Central memory CD8-positive, alpha-beta T cell (primary cell): Measurements from ENCODE around the gene PGLYRP2.
A peak's percentile ranks its signal among the peaks of the same experiment; 100 is the strongest.

ENCODE experiments used
- ATAC-seq: fragments of 150-1000 bp; cut with Tn5 transposase; replicated peaks from 2 replicates; pipeline ENCODE4 v1.10.0; 2022; ENCODE audit warnings: mild to moderate bottlenecking, moderate FRiP score, moderate number of reproducible peaks; ENCODE audit not compliant: poor library complexity, severe bottlenecking; ENCODE audit errors: extremely low read depth
- DNase-seq, 2 donors: peaks; one replicate each; pipeline ENCODE4 v3.0.0; 2021; ENCODE audit warnings: low spot score in 2 of 2
- H3K27ac Mint-ChIP-seq: one replicate; pipeline ENCODE4 v1.8.0; 2022; ENCODE audit warnings: low read depth, mild to moderate bottlenecking, moderate library complexity, mixed read lengths
- H3K27me3 Mint-ChIP-seq: one replicate; pipeline ENCODE4 v1.8.0; 2022; ENCODE audit warnings: mixed read lengths
- H3K36me3 Mint-ChIP-seq: one replicate; pipeline ENCODE4 v1.8.0; 2022; ENCODE audit warnings: mild to moderate bottlenecking, moderate library complexity, mixed read lengths; ENCODE audit not compliant: insufficient read depth
- H3K4me1 Mint-ChIP-seq: one replicate; pipeline ENCODE4 v1.8.0; 2022; ENCODE audit warnings: mixed read lengths
- H3K4me3 Mint-ChIP-seq: one replicate; pipeline ENCODE4 v1.8.0; 2022; ENCODE audit warnings: mild to moderate bottlenecking, moderate library complexity, mixed read lengths
- H3K9me3 Mint-ChIP-seq: one replicate; pipeline ENCODE4 v1.8.0; 2022; ENCODE audit warnings: mixed read lengths

PGLYRP2 gene

DNA sequence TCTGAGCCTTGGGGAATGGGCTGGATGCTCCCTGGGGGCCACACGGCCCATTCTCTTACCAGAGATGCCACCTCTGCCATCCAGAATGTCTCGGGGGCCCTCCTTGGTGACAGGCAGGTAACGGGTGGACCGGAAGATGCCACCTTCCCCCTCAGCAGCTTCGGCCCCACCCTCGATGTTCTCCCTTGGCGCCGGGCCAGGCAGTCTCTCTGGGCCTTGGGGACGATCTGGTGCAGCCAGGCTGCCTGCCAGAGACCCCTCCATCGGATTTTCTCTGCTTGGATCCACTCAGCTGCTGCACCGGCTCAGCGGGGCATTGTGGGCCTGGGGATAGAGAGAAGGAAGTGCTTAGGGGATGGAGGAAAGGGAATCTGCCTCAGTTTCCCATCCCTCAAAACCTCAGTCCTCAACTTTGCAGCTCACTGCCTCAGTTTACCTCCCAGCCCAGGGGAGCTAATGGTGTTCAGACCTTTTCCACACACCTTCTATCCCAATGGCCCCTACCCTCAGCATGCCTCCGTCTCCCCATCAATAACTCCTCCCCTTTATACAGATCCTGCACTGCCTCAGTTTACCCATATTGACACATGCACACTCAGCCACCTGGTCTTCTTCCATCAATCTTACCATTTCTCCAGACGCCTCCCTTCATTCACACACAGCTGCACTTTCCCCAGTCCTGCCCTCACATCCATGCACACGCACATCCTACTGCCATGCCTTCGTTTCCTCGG is 31.1 kb downstream of the PGLYRP2 start:
- H3K4me3 Mint-ChIP-seq: peak overlapping the region; percentile 72
- no peak for ATAC-seq

GRCh38 chr19:15447057-15447456 is 32.2 kb downstream of the PGLYRP2 start:
- ATAC-seq: no peak
- H3K36me3 Mint-ChIP-seq: peaks cover 15% of the 10 kb centered on the region
- H3K27me3 Mint-ChIP-seq: no peaks in the 10 kb centered on the region
- no peaks in the 10 kb centered on the region for H3K9me3 Mint-ChIP-seq
- no peak for DNase-seq
- no peak overlapping the region for H3K27ac Mint-ChIP-seq
- no peak overlapping the region for H3K4me3 Mint-ChIP-seq
- peaks cover 27% of the 10 kb centered on the region for H3K4me1 Mint-ChIP-seq

More for the DNA sequence above, 31.1 kb downstream of the PGLYRP2 start:
- H3K9me3 Mint-ChIP-seq: no peaks in the 10 kb centered on the region
- no peaks in the 10 kb centered on the region for H3K27me3 Mint-ChIP-seq
- no peak for DNase-seq
- H3K4me1 Mint-ChIP-seq: peaks cover 25% of the 10 kb centered on the region
- peak overlapping the region; percentile 5 for H3K27ac Mint-ChIP-seq
- peaks cover 20% of the 10 kb centered on the region for H3K36me3 Mint-ChIP-seq

DNA sequence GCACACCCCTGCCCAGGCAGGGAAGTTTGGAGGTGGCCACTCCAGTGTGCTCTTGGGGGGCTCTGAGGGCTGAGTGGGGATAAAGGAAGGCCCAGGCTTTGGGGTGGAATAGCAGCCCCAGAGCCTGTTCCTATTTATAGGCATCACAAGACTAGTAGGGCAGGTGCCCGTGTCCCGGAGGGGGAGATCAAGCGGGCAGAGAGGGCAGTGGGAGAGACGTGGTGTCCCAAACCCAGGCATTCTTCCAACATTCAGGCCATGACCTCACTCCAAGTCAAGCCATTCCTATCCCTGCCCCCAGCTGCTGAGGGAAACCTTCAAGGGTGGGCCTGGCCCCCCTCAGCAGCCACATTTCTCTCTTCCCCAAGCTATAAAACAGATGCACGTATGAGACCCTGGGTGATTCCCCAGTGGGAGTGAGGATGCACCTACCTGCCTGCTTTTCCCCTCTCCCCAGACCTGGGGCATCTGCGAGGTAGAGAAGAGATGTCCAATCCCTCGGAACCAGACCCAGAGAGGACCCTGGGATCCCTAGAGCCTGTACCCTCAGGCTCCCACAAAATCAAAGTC is 33.4 kb downstream of the PGLYRP2 start:
- Mint-ChIP-seq H3K9me3 (no peaks in the 10 kb centered on the region), H3K4me3 (no peak overlapping the region), H3K27ac (no peak overlapping the region), H3K36me3 (peaks cover 7% of the 10 kb centered on the region), H3K27me3 (no peaks in the 10 kb centered on the region), H3K4me1 (peaks cover 22% of the 10 kb centered on the region)
- DNase-seq (no peak), ATAC-seq (no peak)

GRCh38 chr19:15445227-15445605 is 34.1 kb downstream of the PGLYRP2 start:
- ATAC-seq (no peak), DNase-seq (no peak)
- Mint-ChIP-seq H3K36me3 (peaks cover 2% of the 10 kb centered on the region), H3K27me3 (no peaks in the 10 kb centered on the region), H3K4me3 (no peak overlapping the region), H3K27ac (no peak overlapping the region), H3K4me1 (peaks cover 16% of the 10 kb centered on the region), H3K9me3 (no peaks in the 10 kb centered on the region)

- no peak for ATAC-seq
- no peak for DNase-seq
- Mint-ChIP-seq H3K4me3 (no peak overlapping the region), H3K27ac (no peak overlapping the region), H3K27me3 (no peaks in the 10 kb centered on the region), H3K9me3 (no peaks in the 10 kb centered on the region), H3K36me3 (peaks cover 2% of the 10 kb centered on the region), H3K4me1 (peaks cover 13% of the 10 kb centered on the region)
Measured at GRCh38 chr19:15444505-15445226, 34.6 kb downstream of the PGLYRP2 start.

- H3K4me3 Mint-ChIP-seq: no peak overlapping the region
- no peak overlapping the region for H3K27ac Mint-ChIP-seq
- ATAC-seq: no peak
- DNase-seq: no peak
- peaks cover 2% of the 10 kb centered on the region for H3K36me3 Mint-ChIP-seq
- H3K27me3 Mint-ChIP-seq: no peaks in the 10 kb centered on the region
- H3K9me3 Mint-ChIP-seq: no peaks in the 10 kb centered on the region
- peaks cover 12% of the 10 kb centered on the region for H3K4me1 Mint-ChIP-seq
Measured at GRCh38 chr19:15443838-15444237, 35.5 kb downstream of the PGLYRP2 start.

DNA sequence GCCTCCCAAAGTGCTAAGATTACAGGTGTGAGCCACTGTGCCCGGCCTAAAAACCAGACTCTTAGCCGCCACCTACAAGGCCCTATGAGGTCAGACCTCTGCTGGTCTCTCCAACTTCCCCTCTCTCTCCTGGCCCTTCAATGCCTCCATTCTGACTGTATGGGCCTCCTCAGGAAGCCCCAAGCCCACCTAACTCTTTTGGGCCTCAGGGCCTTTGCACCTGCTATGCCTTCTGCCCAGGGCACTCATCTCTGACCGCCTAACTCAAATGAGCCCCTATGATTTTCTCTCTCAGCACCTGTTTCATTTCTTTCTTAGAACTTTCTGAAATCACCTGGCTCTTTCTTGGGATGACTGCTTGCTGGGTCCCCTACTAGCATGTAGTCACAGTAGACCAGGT is 36.0 kb downstream of the PGLYRP2 start:
- ATAC-seq (no peak), DNase-seq (no peak)
- Mint-ChIP-seq H3K9me3 (no peaks in the 10 kb centered on the region), H3K4me1 (peaks cover 7% of the 10 kb centered on the region), H3K36me3 (no peaks in the 10 kb centered on the region), H3K27ac (no peak overlapping the region), H3K4me3 (no peak overlapping the region), H3K27me3 (no peaks in the 10 kb centered on the region)

DNA sequence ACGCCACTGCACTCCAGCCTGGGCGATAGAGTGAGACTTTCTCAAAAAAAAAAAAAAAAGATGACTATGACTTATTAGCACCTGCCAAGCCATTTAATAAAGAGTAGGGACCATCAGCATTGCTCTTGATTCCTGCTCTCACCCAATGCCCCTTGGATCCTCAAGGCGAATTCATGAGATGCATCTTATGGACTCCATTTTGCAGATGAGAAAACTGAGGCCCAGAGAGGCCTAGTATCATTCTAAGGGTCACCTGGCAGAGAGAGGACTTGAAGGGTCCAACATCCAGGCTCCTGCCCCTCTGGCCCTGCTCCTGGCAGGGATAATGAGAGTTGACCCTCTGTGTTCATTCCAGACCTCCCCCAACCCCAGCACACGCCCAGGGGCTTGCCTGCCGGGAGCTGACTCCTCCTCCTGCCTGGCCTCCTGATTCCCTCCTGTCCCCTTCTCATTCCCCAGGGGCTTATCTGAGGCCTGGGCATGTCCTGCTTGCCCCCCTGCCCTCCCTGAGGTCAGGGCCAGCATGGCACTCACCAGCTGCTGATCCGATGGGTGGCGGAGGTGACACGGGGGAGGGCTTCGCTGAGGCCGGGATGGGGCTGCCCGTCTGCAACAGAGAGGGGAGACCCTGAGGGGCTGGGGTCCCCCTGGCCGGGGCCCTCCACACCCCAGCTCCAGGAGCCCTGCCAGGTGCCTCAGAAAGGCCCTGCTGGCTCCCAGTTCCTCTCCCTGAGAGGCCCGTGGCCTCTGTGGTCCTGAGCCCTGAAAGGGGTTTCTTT is 37.0 kb downstream of the PGLYRP2 start:
- H3K27ac Mint-ChIP-seq: no peak overlapping the region
- ATAC-seq: no peak
- peaks cover 5% of the 10 kb centered on the region for H3K4me1 Mint-ChIP-seq
- H3K4me3 Mint-ChIP-seq: no peak overlapping the region
- H3K27me3 Mint-ChIP-seq: no peaks in the 10 kb centered on the region
- no peak for DNase-seq
- H3K9me3 Mint-ChIP-seq: no peaks in the 10 kb centered on the region
- H3K36me3 Mint-ChIP-seq: no peaks in the 10 kb centered on the region

DNA sequence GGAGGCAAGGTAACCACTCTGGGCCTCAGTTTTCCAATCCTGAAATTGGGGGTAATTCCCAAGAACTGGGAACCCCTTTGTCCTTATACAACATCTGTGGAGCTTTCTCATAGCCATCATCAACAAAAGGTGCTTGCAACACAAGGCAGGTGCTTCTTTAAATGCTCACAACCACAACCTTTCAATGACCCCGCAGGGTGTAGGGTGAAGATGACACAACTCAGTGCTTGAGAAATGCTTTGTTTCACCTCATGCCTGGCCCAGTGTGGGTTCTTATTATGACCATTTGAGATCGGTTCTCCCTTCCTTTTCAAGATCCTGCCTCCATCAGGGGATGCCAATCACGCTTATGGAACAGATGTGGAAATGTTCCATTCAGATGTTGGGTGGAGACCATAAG is 38.0 kb downstream of the PGLYRP2 start:
- no peak for DNase-seq
- Mint-ChIP-seq H3K36me3 (no peaks in the 10 kb centered on the region), H3K4me1 (peaks cover 5% of the 10 kb centered on the region), H3K27ac (no peak overlapping the region), H3K27me3 (no peaks in the 10 kb centered on the region), H3K9me3 (no peaks in the 10 kb centered on the region), H3K4me3 (no peak overlapping the region)
- no peak for ATAC-seq

GRCh38 chr19:15439821-15440641 is 39.3 kb downstream of the PGLYRP2 start:
- Mint-ChIP-seq H3K9me3 (no peaks in the 10 kb centered on the region), H3K4me3 (no peak overlapping the region), H3K36me3 (no peaks in the 10 kb centered on the region), H3K27ac (no peak overlapping the region), H3K27me3 (no peaks in the 10 kb centered on the region), H3K4me1 (peaks cover 5% of the 10 kb centered on the region)
- ATAC-seq (no peak), DNase-seq (no peak)

DNA sequence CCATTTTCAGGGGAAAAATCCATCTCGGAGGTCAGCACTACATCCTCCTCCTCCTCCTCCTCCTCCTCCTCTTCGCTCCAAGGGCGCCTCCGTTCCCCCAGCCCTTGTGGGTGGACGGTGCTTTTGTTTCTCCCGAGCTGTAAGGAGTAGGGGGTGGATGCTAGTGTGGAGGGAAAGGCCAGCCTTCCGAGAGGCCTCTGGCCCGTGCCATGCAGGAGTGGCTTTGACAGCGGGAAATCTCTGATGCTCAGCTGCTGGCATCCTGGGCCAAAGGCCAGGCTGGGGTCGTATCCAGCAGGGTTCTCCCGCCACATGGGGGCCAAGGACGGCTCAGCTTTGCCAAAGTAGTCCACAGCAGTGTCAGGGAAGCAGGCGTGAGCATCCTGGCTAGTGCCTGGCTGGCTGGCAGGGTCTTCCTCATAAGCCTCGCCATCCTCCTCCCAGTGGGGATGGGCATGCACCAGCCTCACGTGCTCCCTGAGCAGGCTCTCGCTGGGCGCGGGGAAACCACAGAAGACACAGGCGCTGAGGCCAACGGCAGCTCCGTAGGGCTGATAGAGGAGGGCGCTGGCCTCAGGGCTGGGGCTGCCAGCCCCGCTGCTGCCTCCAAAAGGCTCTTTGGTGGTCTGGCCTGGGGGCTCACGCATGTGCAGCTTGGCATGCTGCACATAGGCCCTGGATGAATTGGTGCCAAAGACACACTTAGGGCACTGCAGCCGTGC is 40.1 kb downstream of the PGLYRP2 start:
- DNase-seq: no peak
- H3K4me3 Mint-ChIP-seq: no peak overlapping the region
- H3K9me3 Mint-ChIP-seq: no peaks in the 10 kb centered on the region
- no peak overlapping the region for H3K27ac Mint-ChIP-seq
- peaks cover 5% of the 10 kb centered on the region for H3K4me1 Mint-ChIP-seq
- ATAC-seq: no peak
- H3K27me3 Mint-ChIP-seq: no peaks in the 10 kb centered on the region
- H3K36me3 Mint-ChIP-seq: no peaks in the 10 kb centered on the region
